Right lung (tissue), 10 donors: ENCODE data around the gene GPX8. TPM values are rescaled to one million over a fixed set of nuclear protein-coding genes. Genes with fewer than 3 reads are reported as not detected.

ENCODE experiments used
- DNase-seq, 2 donors: peaks; one replicate each; pipeline ENCODE4 v3.0.0-alpha.2; 2013
- long read RNA-seq, 8 donors: transcript quantifications; one replicate each; lab custom pipeline, GENCODE V29; 2026
- polyA plus RNA-seq, 5 donors: library from polyadenylated mRNA; unstranded; fragments of 120-200 nt; gene quantifications; one replicate each; pipeline versions ENCODE4 v1.2.1 to v1.2.3, GENCODE V29; 2013; ENCODE audit warnings: inconsistent platforms in 1 of 5, low replicate concordance in 1 of 5; ENCODE audit not compliant: insufficient read length in 5 of 5, insufficient read depth in 1 of 5

The GPX8 gene, protein sequence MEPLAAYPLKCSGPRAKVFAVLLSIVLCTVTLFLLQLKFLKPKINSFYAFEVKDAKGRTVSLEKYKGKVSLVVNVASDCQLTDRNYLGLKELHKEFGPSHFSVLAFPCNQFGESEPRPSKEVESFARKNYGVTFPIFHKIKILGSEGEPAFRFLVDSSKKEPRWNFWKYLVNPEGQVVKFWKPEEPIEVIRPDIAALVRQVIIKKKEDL
- 10 to 100 TPM; 58.2 to 80.7 (median 72.1) TPM for polyA plus RNA-seq
- long read RNA-seq, donor 1, transcript GPX8-203 (3 exons, 1,411 nt) = major isoform, 18 of 29 reads
- long read RNA-seq, donor 1, partial matches to known transcripts = 6 of 29 reads
- long read RNA-seq, donor 1, other reads (novel, unspliced or antisense) = 0 of 29 reads
- long read RNA-seq, donor 2, transcript GPX8-203 (3 exons, 1,411 nt) = major isoform, 11 of 15 reads
- long read RNA-seq, donor 2, partial matches to known transcripts = 0 of 15 reads
- long read RNA-seq, donor 2, other reads (novel, unspliced or antisense) = 0 of 15 reads
- long read RNA-seq, donor 3, transcript GPX8-203 (3 exons, 1,411 nt) = major isoform, 16 of 103 reads
- long read RNA-seq, donor 3, partial matches to known transcripts = 48 of 103 reads
- long read RNA-seq, donor 3, other reads (novel, unspliced or antisense) = 36 of 103 reads
- long read RNA-seq, donor 4, transcript GPX8-205 (4 exons, 3,422 nt) = major isoform, 5 of 17 reads
- long read RNA-seq, donor 4, partial matches to known transcripts = 7 of 17 reads
- long read RNA-seq, donor 4, other reads (novel, unspliced or antisense) = 0 of 17 reads
- long read RNA-seq, donor 5, transcript GPX8-203 (3 exons, 1,411 nt) = major isoform, 32 of 39 reads
- long read RNA-seq, donor 5, partial matches to known transcripts = 0 of 39 reads
- long read RNA-seq, donor 5, other reads (novel, unspliced or antisense) = 0 of 39 reads
- long read RNA-seq, donor 6, transcript GPX8-203 (3 exons, 1,411 nt) = major isoform, 22 of 28 reads
- long read RNA-seq, donor 6, partial matches to known transcripts = 0 of 28 reads
- long read RNA-seq, donor 6, other reads (novel, unspliced or antisense) = 0 of 28 reads
- long read RNA-seq, donor 7, transcript GPX8-203 (3 exons, 1,411 nt) = major isoform, 16 of 19 reads
- long read RNA-seq, donor 7, partial matches to known transcripts = 0 of 19 reads
- long read RNA-seq, donor 7, other reads (novel, unspliced or antisense) = 0 of 19 reads
- long read RNA-seq, donor 8, transcript GPX8-203 (3 exons, 1,411 nt) = major isoform, 9 of 9 reads
- long read RNA-seq, donor 8, partial matches to known transcripts = 0 of 9 reads
- long read RNA-seq, donor 8, other reads (novel, unspliced or antisense) = 0 of 9 reads

GRCh38 chr5:55159763-55160492, at the start of gene GPX8:
Gene GPX8 (plus strand): TSS chr5:55160171. CDS start chr5:55160193, 22 bp downstream.
- peak; percentile 72 to 81 for DNase-seq

- DNase-seq = no peak
These were observed 49.8 kb upstream of the GPX8 start for GRCh38 chr5:55110217-55110616.

GRCh38 chr5:55113327-55113726, 46.6 kb upstream of the GPX8 start:
- no peak for DNase-seq

DNA sequence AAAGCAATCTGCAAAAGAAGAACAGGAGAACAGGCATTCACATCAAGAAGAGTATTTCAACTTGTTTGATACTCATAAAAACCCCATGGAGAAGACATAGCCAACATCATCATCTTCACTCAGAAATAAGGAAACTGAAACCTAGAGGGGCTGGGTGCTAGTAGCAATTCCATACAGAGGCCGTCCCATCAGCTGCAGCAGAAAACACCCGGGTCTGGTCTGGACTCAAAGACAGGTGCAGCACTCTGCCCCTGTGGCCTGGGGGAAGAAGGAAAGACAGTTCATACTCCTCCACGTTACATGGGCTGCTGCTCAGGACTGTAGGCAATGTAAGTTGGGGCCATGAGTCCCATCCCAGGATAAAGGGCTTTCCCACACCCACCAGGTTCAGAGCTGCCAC, 45.9 kb upstream of the GPX8 start:
- DNase-seq = no peak

DNA sequence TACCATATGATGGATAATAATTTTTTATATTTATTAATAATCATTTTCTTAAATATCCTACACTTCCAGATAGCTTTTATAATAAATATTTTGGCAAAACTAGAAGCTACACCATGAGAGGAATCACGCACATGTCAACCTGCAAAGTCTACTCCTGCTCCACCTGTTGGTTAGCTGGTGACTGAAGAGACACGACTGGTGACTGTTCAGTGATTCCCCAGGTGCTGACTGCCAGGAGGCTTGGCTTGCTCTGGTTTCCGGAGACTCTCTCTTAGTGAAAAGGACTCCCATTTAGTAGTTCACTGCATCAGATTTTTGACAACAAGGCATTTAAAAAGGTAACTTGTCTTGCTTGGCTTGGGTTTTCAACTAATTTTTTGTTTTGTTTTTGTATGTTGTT, 36.6 kb upstream of the GPX8 start:
- no peak for DNase-seq

- no peak for DNase-seq
These were observed 25.8 kb upstream of the GPX8 start for GRCh38 chr5:55134053-55134722.

DNA sequence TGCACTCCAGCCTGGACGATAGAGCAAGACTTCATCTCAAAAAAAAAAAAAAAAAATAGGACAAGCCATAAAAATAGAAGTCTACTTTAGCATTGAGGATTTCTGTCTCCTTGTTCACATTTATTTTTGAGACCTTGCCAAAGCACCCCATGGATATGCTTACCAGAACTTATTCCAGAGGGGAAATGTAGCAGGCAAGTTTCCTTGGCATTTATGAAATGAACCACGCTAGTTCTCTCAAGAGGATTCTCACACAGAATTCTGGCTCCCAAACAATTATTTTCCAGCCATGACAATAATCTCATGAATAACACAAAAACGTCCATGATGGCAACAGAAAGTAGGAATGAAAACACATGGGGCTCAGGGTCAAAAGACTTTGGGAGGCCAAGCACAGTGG, 23.4 kb upstream of the GPX8 start:
- DNase-seq = no peak

DNA sequence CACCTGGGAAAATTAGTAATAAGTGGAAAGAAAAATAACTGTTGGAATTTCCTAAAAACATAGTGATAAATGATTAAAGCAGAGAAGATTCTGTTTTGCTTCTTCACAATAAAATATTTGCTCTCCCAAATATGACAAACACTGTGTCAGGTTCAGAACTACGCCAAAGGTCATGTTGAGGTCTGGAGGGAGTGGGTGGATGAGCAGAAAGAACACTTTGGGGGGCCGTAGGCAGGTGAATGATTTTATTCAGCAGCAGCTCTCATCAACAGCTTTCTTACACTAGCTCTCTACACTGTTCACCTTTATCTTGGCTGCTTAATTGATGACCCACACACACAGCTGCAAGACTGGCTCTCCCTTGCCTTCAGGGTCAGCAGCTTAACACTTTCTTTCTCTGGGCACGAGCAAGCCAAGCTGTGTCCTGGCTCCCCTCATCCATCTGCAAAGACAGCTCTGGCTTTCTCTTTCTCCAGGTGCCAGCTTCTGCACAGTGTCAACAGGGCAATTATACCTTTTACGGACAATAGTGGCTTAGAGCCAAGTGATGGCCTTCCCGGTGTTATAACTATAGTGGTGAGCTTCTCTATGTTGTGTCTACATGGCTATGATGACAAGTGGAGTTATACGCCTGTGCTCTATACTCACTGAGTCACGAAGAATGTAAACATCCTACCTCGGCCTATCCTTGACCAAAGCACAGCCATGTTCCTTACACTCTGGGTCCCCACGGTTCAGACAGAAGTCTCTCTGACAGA, 18.9 kb upstream of the GPX8 start:
- no peak for DNase-seq

DNA sequence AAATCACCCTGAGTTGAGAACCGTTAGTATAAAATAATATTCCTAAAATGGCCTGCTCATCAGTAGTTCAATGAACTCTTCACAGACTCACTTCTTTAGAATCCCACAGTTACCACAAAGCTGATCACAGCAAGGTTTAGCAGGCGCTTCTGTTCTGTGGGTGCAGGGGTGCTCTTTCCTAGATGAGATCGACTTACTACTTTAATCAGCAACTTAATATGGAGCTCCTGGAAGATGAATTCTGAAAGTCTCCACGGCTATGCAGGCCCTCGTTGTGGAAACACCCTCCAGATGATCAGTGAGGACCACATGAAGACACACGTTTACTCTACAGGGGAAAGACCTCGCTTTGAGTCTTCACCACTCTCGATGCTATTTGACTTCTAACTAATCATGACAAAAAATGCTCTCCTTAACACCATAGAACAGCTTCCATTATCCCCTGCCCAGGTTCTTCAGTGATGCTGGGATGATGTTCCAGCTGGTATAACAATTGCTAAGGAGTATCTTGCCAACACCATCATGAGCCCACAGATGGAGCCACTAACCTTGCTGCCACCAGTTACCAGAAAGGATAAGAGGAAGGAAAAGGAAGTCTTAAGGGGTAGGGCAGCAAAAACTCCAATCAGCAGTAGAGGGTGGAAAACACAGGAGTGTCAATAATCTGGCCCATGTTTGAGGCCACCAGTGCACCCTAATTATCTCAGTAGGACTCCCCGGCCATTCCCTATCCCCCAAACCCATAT, 17.9 kb upstream of the GPX8 start:
- no peak for DNase-seq

- no peak for DNase-seq
These were observed 16.3 kb upstream of the GPX8 start for GRCh38 chr5:55143624-55144023.

DNA sequence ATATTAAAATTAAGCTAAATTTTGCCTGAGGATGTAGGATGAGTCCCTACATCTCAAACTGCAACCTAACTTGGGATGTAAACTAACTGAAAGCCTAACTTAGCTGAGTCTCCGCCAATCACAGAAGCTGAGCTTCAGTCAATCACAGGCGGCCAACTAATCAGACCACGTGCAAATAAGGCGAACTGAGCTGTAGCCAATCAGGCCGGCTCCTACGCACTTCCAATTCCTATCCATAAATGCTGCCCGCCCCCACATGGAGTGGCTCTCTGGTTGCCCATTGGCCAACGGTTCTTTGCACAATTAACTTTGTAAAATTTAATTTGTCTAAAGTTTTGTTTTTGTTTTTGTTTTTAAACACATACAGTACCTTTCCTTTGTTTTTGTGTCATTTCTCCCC, 13.9 kb upstream of the GPX8 start:
- no peak for DNase-seq

DNA sequence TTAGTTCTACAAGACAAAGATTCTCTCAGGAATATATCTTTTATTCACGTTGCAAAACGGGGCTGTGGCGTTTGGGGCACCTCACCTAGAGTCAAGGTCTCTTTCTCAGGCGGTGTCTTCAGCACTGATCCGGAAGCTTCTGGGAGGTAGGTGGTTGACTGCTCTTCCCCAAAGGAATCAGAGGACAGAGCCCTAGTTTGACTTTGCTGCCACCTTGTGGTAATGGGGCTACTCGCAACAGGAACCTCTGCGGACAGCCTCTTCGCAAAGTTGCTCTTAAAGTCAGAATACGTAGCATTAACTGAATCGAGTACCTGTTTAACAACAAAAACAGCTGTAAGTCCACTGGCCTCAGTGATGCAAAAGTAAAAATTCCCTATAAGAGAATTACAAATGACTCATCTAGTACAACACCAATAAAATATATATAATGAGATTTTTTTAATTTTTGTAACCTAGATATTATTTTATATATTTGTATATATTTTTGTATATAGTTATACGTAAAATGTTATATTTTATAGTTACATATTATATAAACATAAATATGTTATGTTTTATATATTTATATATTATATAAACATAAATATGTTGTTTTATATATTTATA, 13.3 kb upstream of the GPX8 start:
- DNase-seq = peak; percentile 47 to 71

DNA sequence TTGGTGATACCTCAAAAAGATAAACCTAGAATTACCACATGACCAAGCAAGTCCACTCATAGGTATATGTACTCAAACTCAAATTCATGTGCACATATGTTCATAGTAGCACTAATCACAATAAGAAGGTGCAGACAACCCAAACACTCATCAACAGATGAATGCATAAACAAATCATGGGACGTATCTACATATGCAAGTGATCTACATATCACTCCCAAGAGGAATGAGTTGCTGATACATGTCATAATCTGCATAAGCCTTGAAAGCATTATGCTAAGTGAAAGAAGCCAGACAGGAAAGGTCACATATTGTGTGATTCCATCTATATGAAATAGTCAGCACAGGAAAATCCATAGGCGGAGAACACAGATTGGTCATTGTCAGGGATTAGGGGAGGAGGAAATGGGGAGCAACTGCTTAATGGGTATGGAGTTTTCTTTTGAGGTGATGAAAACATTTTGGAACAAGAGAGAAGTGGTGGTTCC, 10.6 kb upstream of the GPX8 start:
- no peak for DNase-seq

DNA sequence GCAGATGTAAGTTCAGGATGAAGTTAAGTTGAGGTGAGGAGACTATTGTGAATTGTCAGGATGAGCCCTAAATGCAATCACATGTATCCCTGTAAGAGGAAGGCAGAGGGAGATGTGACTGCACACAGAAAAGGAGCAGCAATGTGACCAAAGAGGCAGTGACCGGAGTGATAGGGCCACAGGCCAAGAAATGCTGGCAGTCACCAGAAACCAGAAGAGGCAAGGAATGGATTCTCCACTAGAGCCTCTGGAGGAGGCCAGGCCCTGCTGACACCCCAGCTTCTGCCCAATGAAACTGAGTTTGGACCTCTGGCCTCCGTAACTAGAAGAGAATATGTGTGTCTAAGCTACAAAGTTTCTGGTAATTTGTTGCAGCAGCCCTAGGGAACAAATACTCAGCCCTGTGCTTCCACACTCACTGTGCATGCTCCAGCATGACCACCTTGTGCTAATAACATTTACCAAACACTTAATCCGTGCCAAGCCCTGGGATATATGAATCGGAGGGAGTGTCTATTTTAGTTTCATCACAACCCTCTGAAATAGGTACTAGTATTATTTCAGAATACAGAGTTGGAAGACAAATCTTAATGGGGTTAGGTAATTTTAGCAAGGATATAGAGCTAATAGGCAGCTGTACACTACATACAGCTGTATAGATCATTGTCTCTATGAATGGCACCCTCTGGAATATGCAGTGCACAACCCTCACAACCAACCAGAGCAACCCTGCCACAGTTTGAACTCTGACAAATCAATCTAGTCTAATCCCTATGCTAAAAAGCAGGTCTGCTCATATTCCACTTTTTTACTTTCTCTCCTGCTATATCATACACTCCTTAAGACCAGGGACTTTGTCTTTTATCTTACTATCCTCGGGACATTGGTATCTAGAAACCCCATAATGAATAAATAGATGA, 7.8 kb upstream of the GPX8 start:
- DNase-seq = no peak

- no peak for DNase-seq
These were observed 5.1 kb upstream of the GPX8 start for GRCh38 chr5:55154873-55155272.

- DNase-seq = peak; percentile 73 to 77
These were observed 680 bp downstream of the GPX8 start for GRCh38 chr5:55160493-55161209.
